A549 (cell line): ENCODE measurements around the gene LILRA2.

Experiments
- BHLHE40 ChIP-seq: IDR thresholded peaks from 2 replicates; pipeline ENCODE4 v1.6.1; 2012; ENCODE audit warnings: low read depth, low read length, inconsistent platforms
- CHD4 ChIP-seq: fragments of 200-600 bp; sonication (generic); IDR thresholded peaks from 2 replicates; pipeline ENCODE4 v1.6.1; 2016; ENCODE audit warnings: antibody characterized with exemption, mild to moderate bottlenecking, borderline replicate concordance
- CTCF ChIP-seq: fragments of >200 bp; sonication (Bioruptor Twin); formaldehyde crosslinking; IDR thresholded peaks from 3 replicates; pipeline ENCODE4 v1.5.1; 2016
- EHMT2 ChIP-seq: fragments of 200-600 bp; sonication (generic); IDR thresholded peaks from 2 replicates; pipeline ENCODE4 v1.6.1; 2016; ENCODE audit warnings: antibody characterized with exemption, low read depth, mild to moderate bottlenecking, moderate library complexity
- FOSL2 ChIP-seq, 2 experiments: fragments of 450-650 bp in 1 of 2; fragments of >200 bp in 1 of 2; sonication (Bioruptor Twin) in 1 of 2; formaldehyde crosslinking; IDR thresholded peaks; 2 replicates each; pipeline versions ENCODE4 v1.5.0 to v1.6.1; 2016 to 2020; ENCODE audit warnings: mild to moderate bottlenecking in 1 of 2, moderate library complexity in 1 of 2
- POLR2A ChIP-seq: IDR thresholded peaks from 2 replicates; pipeline ENCODE4 v1.6.1; 2012; ENCODE audit warnings: mild to moderate bottlenecking, low read length
- RCOR1 ChIP-seq: fragments of 150-350 bp; IDR thresholded peaks from 2 replicates; pipeline ENCODE4 v1.6.1; 2014; ENCODE audit warnings: antibody characterized with exemption, low read length, low read depth
- RFX5 ChIP-seq: fragments of 450-650 bp; IDR thresholded peaks from 2 replicates; pipeline ENCODE4 v1.7.1; 2014; ENCODE audit warnings: antibody characterized with exemption, mild to moderate bottlenecking, moderate library complexity

- TF ChIP-seq CTCF (no peak), FOSL2 (IDR thresholded peaks at IDR 0.05) (no peak), FOSL2 (CRISPR knock-in tag; IDR thresholded peaks at IDR 0.05) (no peak), POLR2A (no peak), RFX5 (no peak), RCOR1 (no peak), CHD4 (no peak), BHLHE40 (no peak), EHMT2 (no peak)
Measured at GRCh38 chr19:54609356-54609791, 35.8 kb downstream of the LILRA2 start.
